ENCODE data around the gene GOLGA1.
A peak's percentile ranks its signal among the peaks of the same experiment; 100 is the strongest.
"Not testable (repeated sequence)": the region's sequence is repeated elsewhere in the genome, so short reads cannot be mapped to it uniquely, and the experiment has no call there.

Gene GOLGA1

DNA sequence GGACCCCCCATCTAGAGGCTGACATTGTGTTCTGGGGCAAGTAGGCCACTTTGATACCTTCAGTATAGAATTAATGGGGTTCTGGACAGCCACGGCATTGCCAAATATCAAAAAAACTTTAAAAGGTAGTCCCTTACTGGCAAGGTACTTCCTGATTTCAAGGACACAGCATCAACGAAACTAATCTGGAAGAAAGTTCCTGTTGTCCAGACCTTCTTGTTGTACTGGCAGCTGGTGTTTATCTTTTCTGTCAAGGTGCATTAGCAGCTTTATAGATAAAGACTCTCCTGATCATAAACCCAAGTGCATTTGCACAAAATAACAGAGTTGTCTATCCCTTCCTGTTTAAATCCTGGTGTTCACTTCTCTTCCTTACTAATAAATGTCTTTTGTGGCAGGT, 23.7 kb upstream of the GOLGA1 start:
- Histone ChIP-seq H3K9ac (ENCODE audit: insufficient read length) (no peak overlapping the region), H3K9me3 (ENCODE audit: low read depth, low read length) (no peaks in the 10 kb centered on the region), H3K36me3 (ENCODE audit: insufficient read depth, low read length) (no peaks in the 10 kb centered on the region), H3K27ac (0 out of 2 replicates have a peak overlapping the region, but pooled peaks have one; percentile 21), H3K4me3 (no peak overlapping the region)
- TF ChIP-seq FOXP2 (optimal IDR thresholded peaks at IDR 0.05; ENCODE audit: control extremely low read depth, extremely low read length, insufficient read depth) (no peak), EZH2 (IDR thresholded peaks at IDR 0.05) (no peak), POLR2AphosphoS5 (IDR thresholded peaks at IDR 0.05; ENCODE audit: borderline replicate concordance, low read depth, low read length) (no peak)
- no peak for DNase-seq (ENCODE audit: low read depth, low spot score)

DNA sequence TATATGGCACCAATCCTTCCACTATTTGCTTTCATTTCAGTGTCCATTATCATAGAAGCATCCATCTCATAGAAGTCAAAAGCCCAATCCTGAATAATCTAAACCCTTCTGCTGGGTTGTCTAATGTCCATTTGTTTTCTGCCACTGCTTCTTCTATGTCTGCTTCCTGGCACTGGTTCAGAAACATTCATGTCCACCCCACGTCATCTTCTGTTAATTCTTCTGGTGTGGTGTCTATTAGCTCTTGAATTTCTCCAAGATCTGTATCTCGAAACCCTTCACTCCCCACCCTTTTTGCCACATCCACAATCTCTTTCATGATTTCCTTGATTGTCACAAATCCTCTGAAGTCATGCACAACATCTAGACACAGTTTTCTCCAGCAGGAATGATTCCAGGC, 23.2 kb upstream of the GOLGA1 start:
- H3K36me3 ChIP-seq (ENCODE audit: insufficient read depth, low read length): no peaks in the 10 kb centered on the region
- no peak for DNase-seq (ENCODE audit: low read depth, low spot score)
- 0 out of 2 replicates have a peak overlapping the region, but pooled peaks have one; percentile 21 for H3K27ac ChIP-seq
- no peak overlapping the region for H3K9ac ChIP-seq (ENCODE audit: insufficient read length)
- no peak overlapping the region for H3K4me3 ChIP-seq
- TF ChIP-seq EZH2 (IDR thresholded peaks at IDR 0.05) (no peak), FOXP2 (optimal IDR thresholded peaks at IDR 0.05; ENCODE audit: control extremely low read depth, extremely low read length, insufficient read depth) (no peak), POLR2AphosphoS5 (IDR thresholded peaks at IDR 0.05; ENCODE audit: borderline replicate concordance, low read depth, low read length) (no peak)
- H3K9me3 ChIP-seq (ENCODE audit: low read depth, low read length): no peaks in the 10 kb centered on the region

DNA sequence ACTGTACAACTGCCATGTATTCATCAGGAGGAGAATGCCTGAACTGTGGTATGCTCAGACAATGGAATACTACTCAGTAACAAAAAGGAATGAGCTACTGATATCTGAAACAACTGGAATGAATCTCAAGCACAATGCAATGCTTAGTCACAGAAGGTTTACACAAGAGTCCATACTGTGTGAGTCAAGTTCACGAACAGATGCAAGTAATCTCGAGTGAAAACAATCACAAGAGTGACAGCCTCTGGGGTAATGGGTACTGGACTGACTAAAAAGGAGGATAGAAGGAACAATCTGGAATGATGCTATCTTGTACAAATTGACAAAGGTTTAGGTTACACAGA, 19.5 kb upstream of the GOLGA1 start:
- DNase-seq (ENCODE audit: low read depth, low spot score): no peak
- Histone ChIP-seq H3K27ac (no peak overlapping the region), H3K9me3 (ENCODE audit: low read depth, low read length) (no peaks in the 10 kb centered on the region), H3K9ac (ENCODE audit: insufficient read length) (no peak overlapping the region), H3K4me3 (no peak overlapping the region), H3K36me3 (ENCODE audit: insufficient read depth, low read length) (no peaks in the 10 kb centered on the region)
- TF ChIP-seq POLR2AphosphoS5 (IDR thresholded peaks at IDR 0.05; ENCODE audit: borderline replicate concordance, low read depth, low read length) (no peak), FOXP2 (optimal IDR thresholded peaks at IDR 0.05; ENCODE audit: control extremely low read depth, extremely low read length, insufficient read depth) (no peak), EZH2 (IDR thresholded peaks at IDR 0.05) (no peak)

DNA sequence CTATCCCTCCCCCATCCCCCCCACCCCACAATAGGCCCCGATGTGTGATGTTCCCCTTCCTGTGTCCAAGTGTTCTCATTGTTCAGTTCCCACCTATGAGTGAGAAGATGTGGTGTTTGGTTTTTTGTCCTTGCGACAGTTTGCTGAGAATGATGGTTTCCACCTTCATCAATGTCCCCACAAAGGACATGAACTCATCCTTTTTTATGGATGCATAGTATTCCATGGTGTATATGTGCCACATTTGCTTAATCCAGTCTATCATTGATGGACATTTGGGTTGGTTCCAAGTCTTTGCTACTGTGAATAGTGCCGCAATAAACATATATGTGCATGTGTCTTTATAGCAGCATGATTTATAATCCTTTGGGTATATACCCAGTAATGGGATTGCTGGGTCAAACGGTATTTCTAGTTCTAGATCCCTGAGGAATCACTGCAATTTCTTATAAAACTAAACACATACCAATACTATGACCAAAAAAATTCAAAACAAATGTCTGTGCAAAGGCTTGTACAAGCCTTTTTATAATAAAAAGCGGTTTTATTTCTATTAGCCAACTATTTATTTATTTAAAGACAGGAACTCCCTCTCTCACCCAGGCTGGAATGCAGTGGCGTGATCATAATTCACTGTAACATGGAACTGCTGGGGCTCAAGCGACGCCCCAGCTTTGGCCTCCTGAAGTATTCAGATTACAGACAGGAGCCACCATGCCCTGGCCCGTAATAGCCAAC, 19.0 kb upstream of the GOLGA1 start:
- not testable (repeated sequence) for DNase-seq (ENCODE audit: low read depth, low spot score); H3K36me3 ChIP-seq (ENCODE audit: insufficient read depth, low read length); H3K9me3 ChIP-seq (ENCODE audit: low read depth, low read length); H3K9ac ChIP-seq (ENCODE audit: insufficient read length); H3K27ac ChIP-seq; H3K4me3 ChIP-seq

DNA sequence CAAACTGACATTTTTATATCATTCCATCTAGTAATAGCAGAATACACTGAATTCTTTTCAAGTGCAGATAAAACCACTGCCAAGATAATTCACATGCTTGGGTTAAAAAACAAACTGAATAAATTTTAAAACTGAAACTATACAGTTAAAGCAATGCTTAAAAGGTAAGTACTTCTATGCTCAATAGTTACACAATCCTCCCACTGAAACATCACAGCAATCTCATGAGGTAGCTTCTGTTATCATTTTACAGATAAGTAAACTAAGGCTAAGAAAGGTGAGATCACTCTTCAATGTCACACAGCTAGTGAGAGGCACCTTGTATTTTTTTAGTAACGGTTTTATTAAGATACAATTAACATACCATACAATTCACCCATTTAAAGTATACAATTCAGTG, 13.4 kb upstream of the GOLGA1 start:
- DNase-seq (ENCODE audit: low read depth, low spot score): no peak

DNA sequence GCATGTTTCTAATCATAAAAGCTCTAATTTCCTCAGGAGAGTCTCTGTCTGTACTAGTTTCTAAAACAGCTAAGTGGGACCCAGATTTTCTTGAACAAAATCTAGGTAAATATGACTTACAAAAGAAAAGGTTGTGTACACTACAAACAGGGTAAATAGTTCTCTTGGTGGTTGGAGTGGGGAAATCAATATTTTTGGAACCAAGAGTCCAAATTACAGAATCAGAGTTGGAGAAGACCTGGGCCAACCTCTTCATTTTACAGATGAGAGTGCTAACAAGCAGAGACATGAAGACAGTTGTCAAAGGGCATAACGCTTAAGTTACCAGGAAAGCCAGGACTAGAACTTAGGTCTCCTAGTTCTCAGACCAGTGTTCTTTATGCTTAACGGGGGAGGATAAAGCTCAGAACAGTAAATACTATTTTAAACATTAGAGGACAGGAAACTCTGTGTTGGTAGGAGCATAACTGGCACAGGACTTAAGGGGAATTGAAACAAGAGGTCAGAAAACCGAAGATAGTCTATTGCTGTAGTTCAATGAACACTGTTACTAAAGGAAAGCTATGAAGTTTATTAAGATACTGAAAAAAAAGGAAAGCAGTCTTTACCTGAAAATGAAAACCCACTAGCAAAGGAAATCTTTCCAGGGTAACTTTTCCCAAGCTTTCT, 9.3 kb upstream of the GOLGA1 start:
- H3K4me3 ChIP-seq: no peak overlapping the region
- no peak for TF ChIP-seq FOXP2 (optimal IDR thresholded peaks at IDR 0.05; ENCODE audit: control extremely low read depth, extremely low read length, insufficient read depth)
- TF ChIP-seq EZH2 (IDR thresholded peaks at IDR 0.05): no peak
- TF ChIP-seq POLR2AphosphoS5 (IDR thresholded peaks at IDR 0.05; ENCODE audit: borderline replicate concordance, low read depth, low read length): no peak

More for the DNA sequence above, 13.4 kb upstream of the GOLGA1 start:
- H3K36me3 ChIP-seq (ENCODE audit: insufficient read depth, low read length): no peaks in the 10 kb centered on the region
- TF ChIP-seq FOXP2 (optimal IDR thresholded peaks at IDR 0.05; ENCODE audit: control extremely low read depth, extremely low read length, insufficient read depth) (no peak), POLR2AphosphoS5 (IDR thresholded peaks at IDR 0.05; ENCODE audit: borderline replicate concordance, low read depth, low read length) (no peak), EZH2 (IDR thresholded peaks at IDR 0.05) (no peak)
- no peaks in the 10 kb centered on the region for H3K9me3 ChIP-seq (ENCODE audit: low read depth, low read length)
- H3K27ac ChIP-seq: no peak overlapping the region
- H3K9ac ChIP-seq (ENCODE audit: insufficient read length): no peak overlapping the region
- no peak overlapping the region for H3K4me3 ChIP-seq

DNA sequence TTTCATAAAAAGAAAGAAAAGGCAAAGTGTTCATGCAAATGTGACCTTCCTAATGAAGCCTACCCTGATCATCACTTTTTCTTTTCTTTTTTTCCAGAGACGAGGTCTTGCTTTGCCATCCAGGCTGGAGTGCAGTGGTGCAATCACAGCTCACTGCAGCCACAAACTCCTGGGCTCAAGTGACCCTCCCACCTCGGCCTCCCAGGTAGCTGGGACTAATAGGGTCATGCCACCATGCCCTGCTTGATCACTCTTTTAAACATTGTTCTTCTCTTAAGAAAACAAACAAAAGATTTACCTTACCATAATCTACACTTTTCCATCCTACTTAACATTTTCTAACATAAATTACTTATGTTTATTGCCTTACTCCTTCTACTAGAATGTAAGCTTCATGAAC, 8.5 kb upstream of the GOLGA1 start:
- H3K36me3 ChIP-seq (ENCODE audit: insufficient read depth, low read length): no peaks in the 10 kb centered on the region
- H3K27ac ChIP-seq: no peak overlapping the region
- TF ChIP-seq FOXP2 (optimal IDR thresholded peaks at IDR 0.05; ENCODE audit: control extremely low read depth, extremely low read length, insufficient read depth) (no peak), EZH2 (IDR thresholded peaks at IDR 0.05) (no peak), POLR2AphosphoS5 (IDR thresholded peaks at IDR 0.05; ENCODE audit: borderline replicate concordance, low read depth, low read length) (no peak)
- no peak for DNase-seq (ENCODE audit: low read depth, low spot score)
- no peaks in the 10 kb centered on the region for H3K9me3 ChIP-seq (ENCODE audit: low read depth, low read length)
- H3K9ac ChIP-seq (ENCODE audit: insufficient read length): no peak overlapping the region
- H3K4me3 ChIP-seq: no peak overlapping the region

More for the DNA sequence above, 9.3 kb upstream of the GOLGA1 start:
- Histone ChIP-seq H3K27ac (no peak overlapping the region), H3K9ac (ENCODE audit: insufficient read length) (no peak overlapping the region), H3K9me3 (ENCODE audit: low read depth, low read length) (no peaks in the 10 kb centered on the region), H3K36me3 (ENCODE audit: insufficient read depth, low read length) (no peaks in the 10 kb centered on the region)
- no peak for DNase-seq (ENCODE audit: low read depth, low spot score)

DNA sequence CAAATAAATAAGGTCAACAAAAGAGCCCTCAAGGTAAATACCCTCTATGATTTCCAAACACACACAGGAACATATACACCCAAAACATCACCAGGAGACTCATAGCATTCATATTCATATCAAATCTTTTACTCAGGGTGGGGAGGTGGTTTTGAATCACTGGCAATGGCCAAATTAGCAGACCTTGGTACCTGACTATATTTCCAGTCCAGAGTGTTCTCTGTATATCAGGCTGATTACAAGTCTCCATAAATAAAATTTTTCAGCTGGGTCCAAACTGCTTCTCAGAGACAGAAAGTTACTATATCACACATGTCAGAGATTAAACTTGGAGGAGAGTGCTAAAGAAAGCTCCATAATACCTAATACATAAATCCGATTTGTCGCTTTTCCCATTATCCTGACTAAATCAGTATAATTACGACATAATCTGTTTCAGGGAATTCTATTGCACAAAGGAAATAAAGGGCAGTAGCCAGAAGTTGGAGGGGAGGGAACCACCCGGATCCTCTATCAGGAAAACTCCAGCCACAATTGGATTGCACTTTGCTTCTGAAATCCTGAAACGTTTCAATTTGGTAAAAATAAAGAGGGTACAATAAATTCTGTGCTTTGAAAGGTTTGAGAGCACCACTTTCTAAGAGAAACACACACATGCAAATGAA, 7.0 kb upstream of the GOLGA1 start:
- no peak for DNase-seq (ENCODE audit: low read depth, low spot score)
- Histone ChIP-seq H3K4me3 (no peak overlapping the region), H3K9me3 (ENCODE audit: low read depth, low read length) (no peaks in the 10 kb centered on the region), H3K36me3 (ENCODE audit: insufficient read depth, low read length) (no peaks in the 10 kb centered on the region), H3K27ac (no peak overlapping the region), H3K9ac (ENCODE audit: insufficient read length) (no peak overlapping the region)
- TF ChIP-seq EZH2 (IDR thresholded peaks at IDR 0.05) (no peak), FOXP2 (optimal IDR thresholded peaks at IDR 0.05; ENCODE audit: control extremely low read depth, extremely low read length, insufficient read depth) (no peak), POLR2AphosphoS5 (IDR thresholded peaks at IDR 0.05; ENCODE audit: borderline replicate concordance, low read depth, low read length) (no peak)

Measured in SK-N-MC (cell line).